Measurements from ENCODE around the gene TRNT1. TPM values are rescaled to one million over a fixed set of nuclear protein-coding genes. Genes with fewer than 3 reads are reported as not detected.

TRNT1 gene
- total RNA-seq, 1 experiment from 2014 or later: 21.4 TPM

DNA sequence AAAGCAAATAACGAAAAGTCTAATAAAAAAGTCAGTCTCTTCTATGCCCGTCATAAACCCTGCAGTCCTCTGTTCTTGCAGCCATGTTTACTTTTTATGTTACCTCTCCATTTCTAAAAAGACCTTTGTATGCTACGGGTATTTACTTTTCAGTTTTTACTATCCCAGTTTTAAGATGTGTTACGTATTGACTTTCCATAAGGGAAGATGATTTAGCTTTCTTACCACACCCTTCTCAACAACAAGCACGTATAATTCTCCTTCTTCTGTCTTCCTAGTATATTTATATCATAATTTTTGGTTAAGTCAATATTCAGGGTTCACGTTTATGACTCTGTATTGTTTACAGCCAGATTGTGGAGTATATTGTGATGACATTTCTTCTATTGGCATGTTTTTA, 10.8 kb downstream of the TRNT1 start:
- POLR2A ChIA-PET: no interaction called here
- CTCF ChIA-PET: no interaction called here
- Histone ChIP-seq H3K27ac (ENCODE audit: low read depth, low read length) (no peak overlapping the region), H2AFZ (ENCODE audit: low read depth, low read length, poor library complexity, severe bottlenecking) (no peak overlapping the region), H3K4me3 (replicated peaks in 1 of 2; ENCODE audit: low read depth in 1 of 2, low read length in 2 of 2) (no peak overlapping the region), H3K4me2 (ENCODE audit: low read length) (no peak overlapping the region), H3K27me3 (ENCODE audit: insufficient read depth, low read length) (no peaks in the 10 kb centered on the region), H3K4me1 (ENCODE audit: control insufficient read depth in 1 of 2, insufficient read depth in 2 of 2, low read length in 2 of 2) (no peaks in the 10 kb centered on the region), H3K36me3 (ENCODE audit: control insufficient read depth in 1 of 2, insufficient read depth in 2 of 2, low read length in 2 of 2) (peaks cover 46 to 48% of the 10 kb centered on the region in 2 experiments), H4K20me1 (ENCODE audit: insufficient read depth) (peaks cover 22% of the 10 kb centered on the region; the same call in 1 of the 2 replicates), H3K9me2 (ENCODE audit: insufficient read depth) (no peaks in the 10 kb centered on the region), H3K79me2 (ENCODE audit: insufficient read depth, low read length) (peaks cover 79% of the 10 kb centered on the region), H3K9ac (ENCODE audit: low read length) (no peak overlapping the region), H3K9me3 (ENCODE audit: control insufficient read depth in 1 of 2, insufficient read depth in 1 of 2, low read depth in 1 of 2, low read length in 2 of 2) (no peaks in the 10 kb centered on the region)
- TF ChIP-seq, protein P1, sequence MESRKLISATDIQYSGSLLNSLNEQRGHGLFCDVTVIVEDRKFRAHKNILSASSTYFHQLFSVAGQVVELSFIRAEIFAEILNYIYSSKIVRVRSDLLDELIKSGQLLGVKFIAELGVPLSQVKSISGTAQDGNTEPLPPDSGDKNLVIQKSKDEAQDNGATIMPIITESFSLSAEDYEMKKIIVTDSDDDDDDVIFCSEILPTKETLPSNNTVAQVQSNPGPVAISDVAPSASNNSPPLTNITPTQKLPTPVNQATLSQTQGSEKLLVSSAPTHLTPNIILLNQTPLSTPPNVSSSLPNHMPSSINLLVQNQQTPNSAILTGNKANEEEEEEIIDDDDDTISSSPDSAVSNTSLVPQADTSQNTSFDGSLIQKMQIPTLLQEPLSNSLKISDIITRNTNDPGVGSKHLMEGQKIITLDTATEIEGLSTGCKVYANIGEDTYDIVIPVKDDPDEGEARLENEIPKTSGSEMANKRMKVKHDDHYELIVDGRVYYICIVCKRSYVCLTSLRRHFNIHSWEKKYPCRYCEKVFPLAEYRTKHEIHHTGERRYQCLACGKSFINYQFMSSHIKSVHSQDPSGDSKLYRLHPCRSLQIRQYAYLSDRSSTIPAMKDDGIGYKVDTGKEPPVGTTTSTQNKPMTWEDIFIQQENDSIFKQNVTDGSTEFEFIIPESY (IDR thresholded peaks at IDR 0.05; ENCODE audit: extremely low read depth, insufficient replicate concordance, low read length): no peak
- TF ChIP-seq JUND (IDR thresholded peaks at IDR 0.05): no peak
- no peak for TF ChIP-seq CBX3 (IDR thresholded peaks at IDR 0.05; ENCODE audit: low read depth)
- no peak for TF ChIP-seq EZH2phosphoT487 (IDR thresholded peaks at IDR 0.05; ENCODE audit: borderline replicate concordance)
- TF ChIP-seq ZFX (IDR thresholded peaks at IDR 0.05): no peak
- TF ChIP-seq TCF7L2 (IDR thresholded peaks at IDR 0.05; ENCODE audit: borderline replicate concordance, extremely low read depth, insufficient read depth, insufficient read length): no peak
- no peak for TF ChIP-seq SIN3A (IDR thresholded peaks at IDR 0.05; ENCODE audit: low read depth)
- no peak for TF ChIP-seq ELF1 (IDR thresholded peaks at IDR 0.05; ENCODE audit: borderline replicate concordance, low read depth)
- no peak for TF ChIP-seq POLR2A (IDR thresholded peaks at IDR 0.05; ENCODE audit: borderline replicate concordance, extremely low read depth, insufficient read depth, insufficient read length)
- TF ChIP-seq ZNF274 (IDR thresholded peaks at IDR 0.05; ENCODE audit: low read depth, low read length): no peak
- TF ChIP-seq RAD21 (IDR thresholded peaks at IDR 0.05; ENCODE audit: low read depth): no peak
- no peak for TF ChIP-seq SRF (IDR thresholded peaks at IDR 0.05; ENCODE audit: low read depth)
- TF ChIP-seq, protein P2, sequence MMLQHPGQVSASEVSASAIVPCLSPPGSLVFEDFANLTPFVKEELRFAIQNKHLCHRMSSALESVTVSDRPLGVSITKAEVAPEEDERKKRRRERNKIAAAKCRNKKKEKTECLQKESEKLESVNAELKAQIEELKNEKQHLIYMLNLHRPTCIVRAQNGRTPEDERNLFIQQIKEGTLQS (IDR thresholded peaks at IDR 0.05): no peak
- no peak for TF ChIP-seq POLR2AphosphoS5 (IDR thresholded peaks at IDR 0.05; ENCODE audit: low read depth, low read length)
- ATAC-seq: no peak
- RAD21 ChIA-PET (ENCODE audit: low non-redundant PET in 1 of 2, low total read pairs in 2 of 2, uncharacterized antibody in 2 of 2, unreplicated experiment in 2 of 2): no interaction called here
- intact Hi-C loops (cut with micrococcal nuclease): no loop called here
- no TSS peak for BruUV-seq (replicated peaks)
- DNase-seq (ENCODE audit: low read depth, low spot score): no peak
